Endodermal cell (in vitro differentiated cells): Measurements from ENCODE around the gene SPPL2A. TPM values are rescaled to one million over a fixed set of nuclear protein-coding genes. Genes with fewer than 3 reads are reported as not detected.

Experiments
- DNase-seq: peaks from one replicate; pipeline ENCODE4 v3.0.0-alpha.2; 2017
- H3K27ac ChIP-seq: 2 replicates; pipeline ENCODE4 v1.5.1; 2013; ENCODE audit warnings: mild to moderate bottlenecking, low read depth, low read length, moderate library complexity
- H3K27me3 ChIP-seq: 2 replicates; pipeline ENCODE4 v1.6.1; 2013; ENCODE audit warnings: mild to moderate bottlenecking, low read length, moderate library complexity; ENCODE audit not compliant: insufficient read depth, control insufficient read depth, poor library complexity, severe bottlenecking
- H3K36me3 ChIP-seq: 2 replicates; pipeline ENCODE4 v1.7.0; 2013; ENCODE audit warnings: mild to moderate bottlenecking, low read length, moderate library complexity; ENCODE audit not compliant: control insufficient read depth, insufficient read depth
- H3K4me1 ChIP-seq: one replicate; pipeline ENCODE4 v1.7.0; 2013; ENCODE audit warnings: low read length; ENCODE audit not compliant: control insufficient read depth, insufficient read depth
- H3K4me3 ChIP-seq: 2 replicates; pipeline ENCODE4 v1.5.1; 2013; ENCODE audit warnings: mild to moderate bottlenecking, low read length, moderate library complexity
- H3K9ac ChIP-seq: 2 replicates; pipeline ENCODE4 v1.6.1; 2013; ENCODE audit warnings: mild to moderate bottlenecking, low read length, moderate library complexity; ENCODE audit not compliant: poor library complexity, severe bottlenecking; ENCODE audit errors: extremely low read depth
- H3K9me3 ChIP-seq: 2 replicates; pipeline ENCODE4 v1.6.1; 2013; ENCODE audit warnings: mild to moderate bottlenecking, low read length, moderate library complexity; ENCODE audit not compliant: control insufficient read depth
- H3K27ac Mint-ChIP-seq: 2 replicates; pipeline ENCODE4 v1.8.0; 2020; ENCODE audit warnings: mixed read lengths
- H3K27me3 Mint-ChIP-seq: 2 replicates; pipeline ENCODE4 v1.8.0; 2021; ENCODE audit warnings: mild to moderate bottlenecking, mixed read lengths; ENCODE audit not compliant: insufficient read depth
- H3K36me3 Mint-ChIP-seq: 2 replicates; pipeline ENCODE4 v1.8.0; 2020; ENCODE audit warnings: low read depth, mixed read lengths
- H3K4me1 Mint-ChIP-seq: 2 replicates; pipeline ENCODE4 v1.8.0; 2020; ENCODE audit warnings: mixed read lengths
- H3K4me3 Mint-ChIP-seq: 2 replicates; pipeline ENCODE4 v1.8.0; 2020; ENCODE audit warnings: mild to moderate bottlenecking, moderate library complexity, mixed read lengths
- H3K9me3 Mint-ChIP-seq: 2 replicates; pipeline ENCODE4 v1.8.0; 2020; ENCODE audit warnings: mild to moderate bottlenecking, mixed read lengths
- WGBS, 2 experiments: methylation state at CpG; one replicate each; pipeline versions ENCODE4 v1.1.5 to v1.1.7; 2013; ENCODE audit warnings: missing lambda C conversion rate in 2 of 2, mixed read lengths in 1 of 2; ENCODE audit not compliant: insufficient coverage in 1 of 2, insufficient read length in 1 of 2; 5-methylcytosine and 5-hydroxymethylcytosine counted together
- total RNA-seq, 2 donors: library from RNA; stranded (reverse); fragmentation: NEBNext Ultra II Directional in 1 of 2; extraction: Animal tissue kit (Norgen Biotek cat#: 25700) in 1 of 2; gene quantifications; 2 replicates in 1 of 2; 3 replicates in 1 of 2; pipeline ENCODE4 v1.2.1, GENCODE V29; 2021
- TF ChIP-seq, protein P1 (sequence below): fragments of 200-600 bp; sonication (generic); conservative IDR thresholded peaks from 2 replicates; pipeline ENCODE4 v1.5.0; 2021; ENCODE audit warnings: antibody characterized with exemption, mild to moderate bottlenecking

SPPL2A gene
- total RNA-seq, 2 donors from 2014 or later: 62.4 to 78.7 TPM

DNA sequence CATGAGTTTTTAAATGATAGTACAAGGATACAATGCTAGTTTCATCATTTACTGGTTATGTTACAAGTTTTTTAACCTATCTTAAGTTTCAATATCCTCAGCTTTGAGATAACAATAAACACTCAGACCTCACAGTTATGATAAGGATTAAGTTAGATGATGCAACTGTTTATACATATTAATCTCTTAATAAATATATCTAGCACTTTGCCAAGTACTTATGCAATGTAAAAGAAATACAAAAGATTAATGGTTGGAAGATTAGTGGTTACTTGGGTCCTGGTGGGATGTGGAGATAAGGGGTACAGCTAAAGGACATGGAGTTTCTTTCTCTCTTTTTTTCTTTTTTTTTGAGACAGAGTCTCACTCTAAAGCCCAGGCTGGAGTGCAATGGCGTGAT is 12.0 kb downstream of the SPPL2A start:
- DNase-seq: no peak
- peaks cover 14% of the 10 kb centered on the region for H3K36me3 Mint-ChIP-seq
- peaks cover 10% of the 10 kb centered on the region for H3K4me1 Mint-ChIP-seq
- H3K27ac Mint-ChIP-seq: no peak overlapping the region
- Histone ChIP-seq H3K9ac (no peak overlapping the region), H3K4me1 (no peaks in the 10 kb centered on the region), H3K27me3 (no peaks in the 10 kb centered on the region), H3K36me3 (peaks cover 15% of the 10 kb centered on the region), H3K27ac (no peak overlapping the region), H3K4me3 (no peak overlapping the region), H3K9me3 (no peaks in the 10 kb centered on the region)
- no peaks in the 10 kb centered on the region for H3K27me3 Mint-ChIP-seq
- TF ChIP-seq, protein P1, sequence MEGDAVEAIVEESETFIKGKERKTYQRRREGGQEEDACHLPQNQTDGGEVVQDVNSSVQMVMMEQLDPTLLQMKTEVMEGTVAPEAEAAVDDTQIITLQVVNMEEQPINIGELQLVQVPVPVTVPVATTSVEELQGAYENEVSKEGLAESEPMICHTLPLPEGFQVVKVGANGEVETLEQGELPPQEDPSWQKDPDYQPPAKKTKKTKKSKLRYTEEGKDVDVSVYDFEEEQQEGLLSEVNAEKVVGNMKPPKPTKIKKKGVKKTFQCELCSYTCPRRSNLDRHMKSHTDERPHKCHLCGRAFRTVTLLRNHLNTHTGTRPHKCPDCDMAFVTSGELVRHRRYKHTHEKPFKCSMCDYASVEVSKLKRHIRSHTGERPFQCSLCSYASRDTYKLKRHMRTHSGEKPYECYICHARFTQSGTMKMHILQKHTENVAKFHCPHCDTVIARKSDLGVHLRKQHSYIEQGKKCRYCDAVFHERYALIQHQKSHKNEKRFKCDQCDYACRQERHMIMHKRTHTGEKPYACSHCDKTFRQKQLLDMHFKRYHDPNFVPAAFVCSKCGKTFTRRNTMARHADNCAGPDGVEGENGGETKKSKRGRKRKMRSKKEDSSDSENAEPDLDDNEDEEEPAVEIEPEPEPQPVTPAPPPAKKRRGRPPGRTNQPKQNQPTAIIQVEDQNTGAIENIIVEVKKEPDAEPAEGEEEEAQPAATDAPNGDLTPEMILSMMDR: no peak
- 97 to 100% methylated on average over 1 of the region's 1 CpG for WGBS, 2 experiments
- no peaks in the 10 kb centered on the region for H3K9me3 Mint-ChIP-seq
- no peak overlapping the region for H3K4me3 Mint-ChIP-seq

DNA sequence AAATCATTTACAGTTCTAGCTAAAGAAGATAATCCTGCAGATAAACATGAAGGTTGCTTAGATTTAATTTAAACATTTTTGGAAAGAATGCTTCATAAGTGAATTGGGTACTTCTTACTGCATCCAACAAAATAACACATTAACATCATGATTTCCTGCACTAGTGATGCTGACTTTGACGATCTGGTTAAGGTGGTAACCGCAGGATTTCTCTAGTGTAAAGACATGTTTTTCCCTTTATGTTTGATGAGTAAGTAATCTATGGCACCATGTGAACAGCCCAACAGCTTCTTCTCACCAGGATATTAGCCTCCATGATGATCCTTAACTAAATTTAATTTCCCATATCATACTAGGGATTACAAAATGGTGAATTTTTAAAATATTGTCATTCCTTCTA is 14.1 kb downstream of the SPPL2A start:
- TF ChIP-seq, protein P1: no peak
- H3K4me1 ChIP-seq: no peaks in the 10 kb centered on the region
- no peak overlapping the region for H3K27ac ChIP-seq
- peaks cover 28% of the 10 kb centered on the region for H3K36me3 ChIP-seq
- no peak overlapping the region for H3K4me3 ChIP-seq
- 100% methylated on average over 1 to 2 of the region's 2 CpGs for WGBS, 2 experiments
- peaks cover 10% of the 10 kb centered on the region for H3K4me1 Mint-ChIP-seq
- no peaks in the 10 kb centered on the region for H3K9me3 ChIP-seq
- no peaks in the 10 kb centered on the region for H3K9me3 Mint-ChIP-seq
- H3K27me3 Mint-ChIP-seq: no peaks in the 10 kb centered on the region
- H3K36me3 Mint-ChIP-seq: peaks cover 21% of the 10 kb centered on the region
- H3K4me3 Mint-ChIP-seq: no peak overlapping the region
- H3K9ac ChIP-seq: no peak overlapping the region
- H3K27ac Mint-ChIP-seq: peak overlapping the region; percentile 50
- no peak for DNase-seq
- H3K27me3 ChIP-seq: no peaks in the 10 kb centered on the region

DNA sequence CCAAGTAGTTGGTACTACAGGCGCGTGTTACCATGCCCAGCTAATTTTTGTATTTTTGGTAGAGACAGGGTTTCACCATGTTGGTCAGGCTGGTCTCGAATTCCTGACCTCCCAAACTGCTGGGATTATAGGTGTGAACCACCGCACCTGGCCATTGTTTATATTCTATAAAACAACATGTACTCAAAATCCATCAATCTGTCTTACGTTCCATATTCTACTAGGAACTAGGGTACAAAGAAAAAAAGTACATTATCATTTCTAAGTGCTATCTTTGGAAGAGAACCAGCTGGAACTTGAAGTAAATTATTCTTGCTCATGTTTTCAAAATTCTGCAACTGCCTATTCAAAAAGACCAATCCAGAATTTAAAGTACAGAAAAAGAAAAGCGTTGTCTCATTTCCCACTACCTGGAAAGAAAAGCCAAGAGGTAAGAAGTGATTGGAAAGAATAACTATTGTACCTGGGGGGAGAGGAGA is 15.2 kb downstream of the SPPL2A start:
- Mint-ChIP-seq H3K9me3 (no peaks in the 10 kb centered on the region), H3K27ac (no peak overlapping the region), H3K36me3 (peaks cover 25% of the 10 kb centered on the region), H3K4me3 (no peak overlapping the region), H3K27me3 (no peaks in the 10 kb centered on the region), H3K4me1 (peaks cover 10% of the 10 kb centered on the region)
- DNase-seq: no peak
- TF ChIP-seq, protein P1: no peak
- H3K4me3 ChIP-seq: no peak overlapping the region
- WGBS, 2 experiments: 93 to 95% methylated on average over 4 to 6 of the region's 6 CpGs
- H3K27ac ChIP-seq: no peak overlapping the region
- H3K36me3 ChIP-seq: peaks cover 33% of the 10 kb centered on the region
- H3K27me3 ChIP-seq: no peaks in the 10 kb centered on the region
- H3K9ac ChIP-seq: no peak overlapping the region
- no peaks in the 10 kb centered on the region for H3K9me3 ChIP-seq
- H3K4me1 ChIP-seq: no peaks in the 10 kb centered on the region
